SK-N-SH (cell line): ENCODE data around the gene THBS1. TPM values are rescaled to one million over a fixed set of nuclear protein-coding genes. Genes with fewer than 3 reads are reported as not detected.

Experiments
- CTCF ChIA-PET: fragments of 300-600, 350-600 bp; formaldehyde crosslinking; extraction: SDS; loops from one replicate; lab custom pipeline; 2021; lab: Yijun Ruan, JAX
- POLR2A ChIA-PET: fragments of 350-600 bp; sonication (Branson Sonifier 250); formaldehyde crosslinking; extraction: SDS; loops from one replicate; lab custom pipeline; 2020; ENCODE audit warnings: antibody characterized with exemption, inconsistent platforms; lab: Yijun Ruan, JAX
- DNase-seq: peaks from one replicate; pipeline ENCODE4 v3.0.0; 2012
- H2AFZ ChIP-seq: fragments of 200-600 bp; sonication (generic); 2 replicates; pipeline ENCODE4 v1.8.1; 2016; ENCODE audit warnings: antibody characterized with exemption, mild to moderate bottlenecking, low read depth
- H3F3A ChIP-seq: fragments of 200-600 bp; sonication (generic); replicated peaks from 2 replicates; pipeline ENCODE3; 2016; ENCODE audit warnings: antibody characterized with exemption, mild to moderate bottlenecking; ENCODE audit not compliant: insufficient read depth
- H3K27ac ChIP-seq, 2 experiments: fragments of 200-500 bp in 1 of 2; fragments of 200-600 bp in 1 of 2; sonication (Bioruptor generic) in 1 of 2; sonication (generic), shearing (Covaris generic) in 1 of 2; 2 replicates each; pipeline versions ENCODE4 v1.5.1 to v1.6.1; 2014 to 2016; ENCODE audit warnings: low read depth in 2 of 2, inconsistent platforms in 1 of 2, low read length in 1 of 2, mild to moderate bottlenecking in 1 of 2, mixed read lengths in 1 of 2
- H3K27me3 ChIP-seq: fragments of 200-600 bp; sonication (generic), shearing (Covaris generic); 2 replicates; pipeline ENCODE4 v1.6.1; 2016; ENCODE audit warnings: mixed run types; ENCODE audit not compliant: insufficient read depth
- H3K36me3 ChIP-seq, 2 experiments: fragments of 200-500 bp in 1 of 2; fragments of 200-600 bp in 1 of 2; sonication (Bioruptor generic) in 1 of 2; sonication (generic) in 1 of 2; replicated peaks in 1 of 2; 2 replicates each; pipeline versions ENCODE3 to v1.5.1; 2014 to 2016; ENCODE audit warnings: low read length in 1 of 2, mild to moderate bottlenecking in 1 of 2; ENCODE audit not compliant: insufficient read depth in 2 of 2, control insufficient read depth in 1 of 2
- H3K4me1 ChIP-seq, 2 experiments: fragments of 200-500 bp in 1 of 2; fragments of 200-600 bp in 1 of 2; sonication (Bioruptor generic) in 1 of 2; sonication (generic), shearing (Covaris generic) in 1 of 2; 2 replicates each; pipeline versions ENCODE4 v1.5.1 to v1.6.1; 2014 to 2016; ENCODE audit warnings: low read depth in 1 of 2, low read length in 1 of 2, mixed run types in 1 of 2; ENCODE audit not compliant: insufficient read depth in 2 of 2, control insufficient read depth in 1 of 2
- H3K4me2 ChIP-seq: fragments of 200-600 bp; sonication (generic), shearing (Covaris generic); 2 replicates; pipeline ENCODE4 v1.6.1; 2017; ENCODE audit warnings: mixed run types
- H3K4me3 ChIP-seq, 2 experiments: fragments of 200-500 bp in 1 of 2; fragments of 200-600 bp in 1 of 2; sonication (Bioruptor generic) in 1 of 2; sonication (generic), shearing (Covaris generic) in 1 of 2; 2 replicates each; pipeline versions ENCODE4 v1.5.1 to v1.8.1; 2014 to 2016; ENCODE audit warnings: low read depth in 2 of 2, inconsistent platforms in 1 of 2, low read length in 1 of 2, mild to moderate bottlenecking in 1 of 2, mixed read lengths in 1 of 2, moderate library complexity in 1 of 2
- H3K79me2 ChIP-seq: fragments of 200-600 bp; sonication (generic); 2 replicates; pipeline ENCODE4 v1.8.1; 2017; ENCODE audit warnings: mild to moderate bottlenecking; ENCODE audit not compliant: insufficient read depth
- H3K9ac ChIP-seq: fragments of 200-600 bp; sonication (generic); 2 replicates; pipeline ENCODE4 v1.6.1; 2017; ENCODE audit warnings: mixed run types
- H3K9me2 ChIP-seq: fragments of 200-600 bp; sonication (generic); 2 replicates; pipeline ENCODE4 v1.6.1; 2017; ENCODE audit warnings: mixed run types
- H3K9me3 ChIP-seq: fragments of 200-600 bp; sonication (generic); 2 replicates; pipeline ENCODE4 v1.6.1; 2017; ENCODE audit warnings: mixed run types, mild to moderate bottlenecking, moderate library complexity
- H4K20me1 ChIP-seq: fragments of 200-600 bp; sonication (generic); 2 replicates; pipeline ENCODE4 v1.6.1; 2017; ENCODE audit warnings: mild to moderate bottlenecking, mixed run types; ENCODE audit not compliant: insufficient read depth
- EZH2phosphoT487 ChIP-seq: fragments of 200-600 bp; sonication (generic); IDR thresholded peaks from 2 replicates; pipeline ENCODE4 v1.6.1; 2017; ENCODE audit warnings: low read depth, mixed run types, mild to moderate bottlenecking, antibody characterized with exemption, moderate library complexity, borderline replicate concordance
- FOXJ3 ChIP-seq: sonication (generic); formaldehyde crosslinking; IDR thresholded peaks from 2 replicates; pipeline ENCODE4 v1.5.1; 2020; ENCODE audit warnings: mild to moderate bottlenecking, missing genetic modification reagents
- GATA2 ChIP-seq: sonication (generic); formaldehyde crosslinking; IDR thresholded peaks from 2 replicates; pipeline ENCODE4 v1.5.0; 2020; ENCODE audit warnings: mild to moderate bottlenecking, missing genetic modification reagents
- JUND ChIP-seq: IDR thresholded peaks from 2 replicates; pipeline ENCODE4 v1.4.0; 2012
- MXI1 ChIP-seq: IDR thresholded peaks from 2 replicates; pipeline ENCODE4 v1.6.1; 2012; ENCODE audit warnings: mild to moderate bottlenecking, low read depth, low read length, improper control_type of control experiment
- NFIC ChIP-seq: IDR thresholded peaks from 2 replicates; pipeline ENCODE4 v1.4.0; 2012; ENCODE audit warnings: borderline replicate concordance
- POLR2AphosphoS5 ChIP-seq: IDR thresholded peaks from 2 replicates; pipeline ENCODE4 v1.6.1; 2012; ENCODE audit warnings: low read depth, low read length
- RFX5 ChIP-seq: IDR thresholded peaks from 2 replicates; pipeline ENCODE4 v1.6.1; 2012; ENCODE audit warnings: mild to moderate bottlenecking, improper control_type of control experiment, low read length
- SIN3A ChIP-seq: IDR thresholded peaks from 2 replicates; pipeline ENCODE4 v1.6.1; 2012; ENCODE audit warnings: low read depth, mild to moderate bottlenecking, low read length, moderate library complexity, borderline replicate concordance
- SMC3 ChIP-seq: IDR thresholded peaks from 2 replicates; pipeline ENCODE4 v1.6.1; 2012; ENCODE audit warnings: low read depth, low read length, improper control_type of control experiment
- TCF12 ChIP-seq: IDR thresholded peaks from 2 replicates; pipeline ENCODE4 v1.4.0; 2012
- WGBS: methylation state at CpG from one replicate; pipeline ENCODE4 v1.1.6; 2017; ENCODE audit warnings: low lambda C conversion rate; 5-methylcytosine and 5-hydroxymethylcytosine counted together
- polyA plus RNA-seq, 3 experiments: library from polyadenylated mRNA; depleted of rRNA; stranded (reverse); fragments of >200 nt; gene quantifications; 2 replicates each; pipeline ENCODE4 v1.2.3, GENCODE V29; 2012
- TF ChIP-seq, protein P1 (sequence below): IDR thresholded peaks from 2 replicates; pipeline ENCODE4 v1.4.0; 2012; ENCODE audit warnings: low read depth, borderline replicate concordance
- TF ChIP-seq, protein P2 (sequence below): fragments of 150-350 bp; IDR thresholded peaks from 2 replicates; pipeline ENCODE4 v1.6.1; 2017; ENCODE audit warnings: antibody characterized with exemption, low read length, low read depth, borderline replicate concordance
- TF ChIP-seq, protein P3 (sequence below): IDR thresholded peaks from 2 replicates; pipeline ENCODE4 v1.6.1; 2012; ENCODE audit warnings: mild to moderate bottlenecking, low read depth, low read length, moderate library complexity
- TF ChIP-seq, protein P4 (sequence below): IDR thresholded peaks from 2 replicates; pipeline ENCODE4 v1.4.0; 2012; ENCODE audit warnings: low read depth

The THBS1 gene
- polyA plus RNA-seq, 1 of the 3 experiments (the other 2 are of a cell fraction): 117 TPM

DNA sequence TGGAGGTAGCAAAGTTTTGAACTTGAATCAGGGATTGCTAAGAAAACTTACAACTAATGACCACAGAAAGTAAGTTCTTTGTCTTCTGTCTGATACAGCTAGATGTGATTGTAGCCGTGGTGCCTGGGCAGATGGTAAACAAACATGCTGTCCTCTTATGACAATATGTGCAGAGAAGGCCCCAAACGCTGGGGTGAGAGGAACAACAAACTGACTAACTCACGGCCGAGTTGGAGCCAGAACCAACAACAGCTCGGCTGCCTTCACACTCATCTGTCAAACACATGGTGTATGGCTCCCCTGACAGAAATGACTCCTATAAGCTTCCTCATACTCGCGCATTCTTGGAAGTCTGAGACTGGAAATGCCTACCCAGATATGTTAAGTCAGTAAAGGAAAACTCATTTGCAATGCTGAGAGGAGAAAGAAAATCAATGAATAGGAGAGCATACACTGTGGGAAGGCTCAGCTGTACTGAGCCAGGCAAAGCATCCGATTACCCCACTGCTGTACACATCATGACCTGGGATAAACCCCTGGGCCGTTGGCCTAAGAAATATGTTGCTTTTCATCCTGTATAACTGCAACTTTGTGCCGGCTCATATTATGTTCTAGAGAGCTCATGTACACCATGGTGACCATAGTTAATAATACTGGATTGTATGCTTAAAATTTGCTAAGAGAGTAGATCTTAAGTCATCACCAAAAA lies 5.7 kb downstream of the THBS1 start:
- H3K79me2 ChIP-seq: peaks cover 53% of the 10 kb centered on the region
- no peaks in the 10 kb centered on the region for H3K27me3 ChIP-seq

DNA sequence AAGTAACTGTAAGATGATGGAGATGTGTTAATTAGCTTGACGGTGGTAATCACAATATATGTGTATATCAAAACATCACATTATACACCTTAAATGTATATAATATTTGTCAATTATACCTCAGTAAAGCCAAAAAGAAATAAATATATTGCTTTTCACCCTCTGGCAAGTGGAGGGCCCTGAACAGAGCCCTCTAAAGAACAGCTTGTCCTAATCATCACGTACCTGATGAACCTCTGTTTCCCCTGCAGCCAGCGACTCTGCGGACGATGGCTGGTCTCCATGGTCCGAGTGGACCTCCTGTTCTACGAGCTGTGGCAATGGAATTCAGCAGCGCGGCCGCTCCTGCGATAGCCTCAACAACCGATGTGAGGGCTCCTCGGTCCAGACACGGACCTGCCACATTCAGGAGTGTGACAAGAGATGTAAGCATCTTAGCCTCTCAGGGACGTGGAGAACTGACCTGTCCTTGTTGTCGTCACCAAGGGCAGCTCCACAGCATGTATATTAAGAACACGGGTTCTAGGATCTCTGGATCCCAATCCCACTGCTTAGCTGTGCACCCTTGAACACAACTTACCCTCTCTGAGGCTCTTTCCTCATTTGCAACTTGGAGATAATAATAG lies 6.3 kb downstream of the THBS1 start:
- ChIA-PET CTCF (interaction anchor here (0.9 to 1.3 kb wide), 3 partner anchors 9 to 888 kb away, joined by 3 to 5 read pairs (median 3); no protein-coding TSS in a partner anchor), POLR2A (no interaction called here)
- peaks cover 46% of the 10 kb centered on the region for H3K79me2 ChIP-seq
- H4K20me1 ChIP-seq: peaks cover 100% of the 10 kb centered on the region
- no peak overlapping the region for H2AFZ ChIP-seq
- H3K27ac ChIP-seq: peak overlapping the region in 1 of 2 experiments; percentile 94; a peak in 1 of 4 replicates
- peaks cover 94 to 98% of the 10 kb centered on the region in 2 experiments for H3K36me3 ChIP-seq
- no peak overlapping the region; the same call in 1 of the 2 replicates for H3K9ac ChIP-seq
- 92% methylated on average over 15 of the region's 17 CpGs for WGBS
- H3K4me1 ChIP-seq: peaks cover 3% of the 10 kb centered on the region in 2 experiments; a peak in 1 of 4 replicates
- no peak overlapping the region for H3K4me2 ChIP-seq
- no peaks in the 10 kb centered on the region for H3K9me3 ChIP-seq
- H3K9me2 ChIP-seq: no peaks in the 10 kb centered on the region
- no peak for DNase-seq
- H3K27me3 ChIP-seq: no peaks in the 10 kb centered on the region
- no peak overlapping the region for H3K4me3 ChIP-seq
- peaks cover 97% of the 10 kb centered on the region for H3F3A ChIP-seq
- TF ChIP-seq TCF12 (no peak), EZH2phosphoT487 (no peak), GATA2 (CRISPR knock-in tag) (no peak), FOXJ3 (no peak), RFX5 (no peak), NFIC (no peak), MXI1 (no peak)
- TF ChIP-seq, protein P1, sequence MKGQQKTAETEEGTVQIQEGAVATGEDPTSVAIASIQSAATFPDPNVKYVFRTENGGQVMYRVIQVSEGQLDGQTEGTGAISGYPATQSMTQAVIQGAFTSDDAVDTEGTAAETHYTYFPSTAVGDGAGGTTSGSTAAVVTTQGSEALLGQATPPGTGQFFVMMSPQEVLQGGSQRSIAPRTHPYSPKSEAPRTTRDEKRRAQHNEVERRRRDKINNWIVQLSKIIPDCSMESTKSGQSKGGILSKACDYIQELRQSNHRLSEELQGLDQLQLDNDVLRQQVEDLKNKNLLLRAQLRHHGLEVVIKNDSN: no peak
- TF ChIP-seq, protein P2, sequence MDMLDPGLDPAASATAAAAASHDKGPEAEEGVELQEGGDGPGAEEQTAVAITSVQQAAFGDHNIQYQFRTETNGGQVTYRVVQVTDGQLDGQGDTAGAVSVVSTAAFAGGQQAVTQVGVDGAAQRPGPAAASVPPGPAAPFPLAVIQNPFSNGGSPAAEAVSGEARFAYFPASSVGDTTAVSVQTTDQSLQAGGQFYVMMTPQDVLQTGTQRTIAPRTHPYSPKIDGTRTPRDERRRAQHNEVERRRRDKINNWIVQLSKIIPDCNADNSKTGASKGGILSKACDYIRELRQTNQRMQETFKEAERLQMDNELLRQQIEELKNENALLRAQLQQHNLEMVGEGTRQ: no peak

More for the DNA sequence above, 5.7 kb downstream of the THBS1 start:
- H4K20me1 ChIP-seq: peaks cover 100% of the 10 kb centered on the region
- H3K27ac ChIP-seq: peak overlapping the region in 1 of 2 experiments; percentile 94; a peak in 2 of 4 replicates
- CTCF ChIA-PET: interaction anchor here (0.8 to 1.7 kb wide), 5 partner anchors 8 to 887 kb away, joined by 3 to 7 read pairs (median 3); no protein-coding TSS in a partner anchor
- H3K4me1 ChIP-seq: peaks cover 3 to 5% of the 10 kb centered on the region in 2 experiments; a peak in 1 of 4 replicates
- H3K4me3 ChIP-seq: peak overlapping the region in 1 of 2 experiments; percentile 4; a peak in 1 of 4 replicates
- H3K9me3 ChIP-seq: no peaks in the 10 kb centered on the region
- no peak overlapping the region for H2AFZ ChIP-seq
- peak; percentile 17; the same call in 1 of the 2 replicates for TF ChIP-seq SIN3A
- TF ChIP-seq POLR2AphosphoS5: peak; percentile 1
- no peak for TF ChIP-seq MXI1
- TF ChIP-seq SMC3: no peak
- TF ChIP-seq TCF12: 0 out of 2 replicates have a peak, but pooled peaks have one; percentile 8
- TF ChIP-seq, protein P3, sequence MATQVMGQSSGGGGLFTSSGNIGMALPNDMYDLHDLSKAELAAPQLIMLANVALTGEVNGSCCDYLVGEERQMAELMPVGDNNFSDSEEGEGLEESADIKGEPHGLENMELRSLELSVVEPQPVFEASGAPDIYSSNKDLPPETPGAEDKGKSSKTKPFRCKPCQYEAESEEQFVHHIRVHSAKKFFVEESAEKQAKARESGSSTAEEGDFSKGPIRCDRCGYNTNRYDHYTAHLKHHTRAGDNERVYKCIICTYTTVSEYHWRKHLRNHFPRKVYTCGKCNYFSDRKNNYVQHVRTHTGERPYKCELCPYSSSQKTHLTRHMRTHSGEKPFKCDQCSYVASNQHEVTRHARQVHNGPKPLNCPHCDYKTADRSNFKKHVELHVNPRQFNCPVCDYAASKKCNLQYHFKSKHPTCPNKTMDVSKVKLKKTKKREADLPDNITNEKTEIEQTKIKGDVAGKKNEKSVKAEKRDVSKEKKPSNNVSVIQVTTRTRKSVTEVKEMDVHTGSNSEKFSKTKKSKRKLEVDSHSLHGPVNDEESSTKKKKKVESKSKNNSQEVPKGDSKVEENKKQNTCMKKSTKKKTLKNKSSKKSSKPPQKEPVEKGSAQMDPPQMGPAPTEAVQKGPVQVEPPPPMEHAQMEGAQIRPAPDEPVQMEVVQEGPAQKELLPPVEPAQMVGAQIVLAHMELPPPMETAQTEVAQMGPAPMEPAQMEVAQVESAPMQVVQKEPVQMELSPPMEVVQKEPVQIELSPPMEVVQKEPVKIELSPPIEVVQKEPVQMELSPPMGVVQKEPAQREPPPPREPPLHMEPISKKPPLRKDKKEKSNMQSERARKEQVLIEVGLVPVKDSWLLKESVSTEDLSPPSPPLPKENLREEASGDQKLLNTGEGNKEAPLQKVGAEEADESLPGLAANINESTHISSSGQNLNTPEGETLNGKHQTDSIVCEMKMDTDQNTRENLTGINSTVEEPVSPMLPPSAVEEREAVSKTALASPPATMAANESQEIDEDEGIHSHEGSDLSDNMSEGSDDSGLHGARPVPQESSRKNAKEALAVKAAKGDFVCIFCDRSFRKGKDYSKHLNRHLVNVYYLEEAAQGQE: no peak
- TF ChIP-seq, protein P4, sequence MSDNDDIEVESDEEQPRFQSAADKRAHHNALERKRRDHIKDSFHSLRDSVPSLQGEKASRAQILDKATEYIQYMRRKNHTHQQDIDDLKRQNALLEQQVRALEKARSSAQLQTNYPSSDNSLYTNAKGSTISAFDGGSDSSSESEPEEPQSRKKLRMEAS: 0 out of 2 replicates have a peak, but pooled peaks have one; percentile 22
- TF ChIP-seq EZH2phosphoT487: no peak
- TF ChIP-seq JUND: no peak
- H3K4me2 ChIP-seq: peak overlapping the region; percentile 82; the same call in 1 of the 2 replicates
- POLR2A ChIA-PET: no interaction called here
- H3K9me2 ChIP-seq: no peaks in the 10 kb centered on the region
- DNase-seq: no peak
- H3K9ac ChIP-seq: peak overlapping the region; percentile 85; the same call in 1 of the 2 replicates
- peaks cover 94% of the 10 kb centered on the region in 2 experiments for H3K36me3 ChIP-seq
- 73% methylated on average over 10 of the region's 10 CpGs for WGBS
- H3F3A ChIP-seq: peaks cover 97% of the 10 kb centered on the region
